ENCODE results near the gene SRBD1. TPM values are rescaled to one million over a fixed set of nuclear protein-coding genes. Genes with fewer than 3 reads are reported as not detected.

SRBD1 gene
- total and polyA plus RNA-seq, 2 of the 8 experiments (the other 6 are each of a cell fraction or from before 2014, with no cell fraction given), result 4.6 to 20.0 TPM

GRCh38 chr2:45588158-45588829 lies 22.8 kb downstream of the SRBD1 start:
- ChIA-PET CTCF (ENCODE audit: partially characterized antibody) (interaction anchor here (1.1 to 3.1 kb wide), 4 partner anchors 9 to 190 kb away, joined by 3 to 13 read pairs (median 5); no protein-coding TSS in a partner anchor), POLR2A (ENCODE audit: partially characterized antibody) (no interaction called here)
- Histone ChIP-seq H3K4me3 (ENCODE audit: extremely low read depth in 1 of 4, insufficient read depth in 2 of 4, low read depth in 3 of 4, low read length in 4 of 4) (no peak overlapping the region), H3K36me3 (ENCODE audit: control insufficient read depth in 2 of 4, insufficient read depth in 4 of 4, low read length in 3 of 4) (peaks cover 0 to 8% (median 4%) of the 10 kb centered on the region in 4 experiments; a peak in 5 of 8 replicates), H3K9me3 (ENCODE audit: insufficient read depth in 2 of 2, low read depth in 1 of 2, low read length in 1 of 2) (no peaks in the 10 kb centered on the region), H3K4me2 (ENCODE audit: insufficient read depth in 1 of 2, low read depth in 2 of 2, low read length in 2 of 2) (no peak overlapping the region), H3K23me2 (ENCODE audit: low read depth, low read length) (no peaks in the 10 kb centered on the region), H2BK120ac (replicated peaks; ENCODE audit: low read depth, low read length) (no peak overlapping the region), H3K79me2 (ENCODE audit: control insufficient read depth in 1 of 2, insufficient read depth in 2 of 2, low read length in 2 of 2) (peaks cover 0 to 38% of the 10 kb centered on the region in 2 experiments; a peak in 2 of 4 replicates), H3K27ac (ENCODE audit: low read depth, low read length) (no peak overlapping the region), H3K18ac (ENCODE audit: extremely low read depth, low read length) (no peak overlapping the region), H2BK20ac (ENCODE audit: low read length) (no peak overlapping the region), H3K23ac (ENCODE audit: insufficient read length) (no peak overlapping the region), H3K4ac (replicated peaks; ENCODE audit: insufficient read length, low read depth, low read length) (no peak overlapping the region), H4K20me1 (replicated peaks in 1 of 2; ENCODE audit: control insufficient read depth in 1 of 2, insufficient read depth in 2 of 2, low read length in 2 of 2) (peaks cover 0 to 2% of the 10 kb centered on the region in 2 experiments), H3K14ac (ENCODE audit: insufficient read length) (no peak overlapping the region), H3K9ac (replicated peaks in 1 of 4; ENCODE audit: extremely low read depth in 1 of 4, low read depth in 3 of 4, low read length in 3 of 4) (no peak overlapping the region), H2AFZ (ENCODE audit: low read length) (no peak overlapping the region), H4K91ac (replicated peaks; ENCODE audit: insufficient read length, low read length) (no peak overlapping the region), H2AK5ac (ENCODE audit: low read depth, low read length) (no peak overlapping the region), H2BK12ac (ENCODE audit: low read depth, low read length) (no peak overlapping the region), H3K56ac (replicated peaks; ENCODE audit: insufficient read length, low read depth, low read length) (no peak overlapping the region), H4K5ac (ENCODE audit: insufficient read length, low read depth, low read length) (no peak overlapping the region), H3K79me1 (ENCODE audit: low read depth, low read length) (peaks cover 3% of the 10 kb centered on the region; the same call in 1 of the 2 replicates), H2BK15ac (ENCODE audit: low read length) (no peak overlapping the region), H3K4me1 (replicated peaks in 1 of 4; ENCODE audit: control insufficient read depth in 3 of 4, insufficient read depth in 4 of 4, low read length in 3 of 4) (peaks cover 0 to 2% (median 0%) of the 10 kb centered on the region in 4 experiments; a peak in 1 of 7 replicates), H4K8ac (ENCODE audit: extremely low read depth, insufficient read depth, low read length) (no peak overlapping the region), H2BK5ac (ENCODE audit: low read depth, low read length) (no peak overlapping the region), H3K27me3 (replicated peaks in 1 of 4; ENCODE audit: control insufficient read depth in 3 of 4, extremely low read depth in 1 of 4, insufficient read depth in 3 of 4, low read length in 3 of 4) (no peaks in the 10 kb centered on the region)
- WGBS, 2 experiments (ENCODE audit: extremely low coverage in 1 of 2, insufficient coverage in 1 of 2, insufficient read length in 1 of 2, insufficient replicate concordance in 2 of 2, low coverage in 1 of 2, low lambda C conversion rate in 2 of 2, missing lambda C conversion rate in 1 of 2), result 100% methylated on average over 1 of the region's 1 CpG; no CpG with 5 or more reads in 1 of the 2 experiments
- DNase-seq (ENCODE audit: low read depth in 1 of 2, low spot score in 2 of 2) (no peak), FAIRE-seq (no peak)
- TF ChIP-seq BCL11A (IDR thresholded peaks at IDR 0.05; ENCODE audit: low read depth in 2 of 2, low read length in 2 of 2), result no peak

Measured in H1 (cell line).